Loucy (cell line): Measurements from ENCODE around the gene CCDC177.

Source experiments
- H2AFZ ChIP-seq: fragments of 200-600 bp; sonication (generic); 2 replicates; pipeline ENCODE4 v1.6.0; 2016; ENCODE audit warnings: antibody characterized with exemption, mild to moderate bottlenecking, low read length, moderate library complexity
- H3F3A ChIP-seq: fragments of 200-600 bp; 2 replicates; pipeline ENCODE4 v1.6.0; 2016; ENCODE audit warnings: antibody characterized with exemption, low read depth, mild to moderate bottlenecking
- H3K27me3 ChIP-seq: fragments of 200-600 bp; sonication (generic); 2 replicates; pipeline ENCODE4 v1.6.1; 2014; ENCODE audit warnings: low read length, mild to moderate bottlenecking; ENCODE audit not compliant: insufficient read depth, poor library complexity, severe bottlenecking
- H3K36me3 ChIP-seq: fragments of 200-600 bp; sonication (generic); 2 replicates; pipeline ENCODE4 v1.6.1; 2016; ENCODE audit warnings: low read length; ENCODE audit not compliant: insufficient read depth
- H3K4me1 ChIP-seq: fragments of 200-600 bp; sonication (generic); 2 replicates; pipeline ENCODE4 v1.5.1; 2014; ENCODE audit warnings: low read length, mild to moderate bottlenecking; ENCODE audit not compliant: insufficient read depth, poor library complexity, severe bottlenecking
- H3K4me2 ChIP-seq: fragments of 200-600 bp; sonication (generic); 2 replicates; pipeline ENCODE4 v1.6.0; 2014; ENCODE audit warnings: antibody characterized with exemption, low read length, low read depth, mild to moderate bottlenecking; ENCODE audit not compliant: poor library complexity, severe bottlenecking
- H3K4me3 ChIP-seq: fragments of 200-600 bp; sonication (generic); 2 replicates; pipeline ENCODE4 v1.5.1; 2014; ENCODE audit warnings: low read length, mild to moderate bottlenecking, mixed read lengths; ENCODE audit not compliant: poor library complexity, severe bottlenecking
- H3K79me2 ChIP-seq: fragments of 200-600 bp; sonication (generic); 2 replicates; pipeline ENCODE4 v1.6.1; 2014; ENCODE audit warnings: low read length; ENCODE audit not compliant: insufficient read depth
- H3K9ac ChIP-seq: fragments of 200-600 bp; sonication (generic); 2 replicates; pipeline ENCODE4 v1.6.0; 2014; ENCODE audit warnings: mild to moderate bottlenecking, low read depth, low read length, moderate library complexity; ENCODE audit not compliant: poor library complexity, severe bottlenecking
- H3K9me2 ChIP-seq: fragments of 200-600 bp; sonication (generic); replicated peaks from 2 replicates; pipeline ENCODE4 v1.6.1; 2016; ENCODE audit warnings: low read depth, low read length, mixed read lengths
- H3K9me3 ChIP-seq: fragments of 200-600 bp; sonication (generic); 2 replicates; pipeline ENCODE4 v1.6.1; 2014; ENCODE audit warnings: mild to moderate bottlenecking, antibody characterized with exemption, low read length, low read depth; ENCODE audit not compliant: insufficient read depth
- H4K20me1 ChIP-seq: fragments of 200-600 bp; sonication (generic); 2 replicates; pipeline ENCODE4 v1.6.0; 2014; ENCODE audit warnings: antibody characterized with exemption, low read length, mild to moderate bottlenecking; ENCODE audit not compliant: insufficient read depth, poor library complexity, severe bottlenecking
- CTCF ChIP-seq: fragments of 200-600 bp; sonication (generic); conservative IDR thresholded peaks from 2 replicates; pipeline ENCODE4 v1.5.1; 2014; ENCODE audit warnings: mild to moderate bottlenecking, antibody characterized with exemption, low read length
- EZH2phosphoT487 ChIP-seq: fragments of 200-600 bp; IDR thresholded peaks from 2 replicates; pipeline ENCODE4 v1.6.1; 2018; ENCODE audit warnings: antibody characterized with exemption, mild to moderate bottlenecking, moderate library complexity, borderline replicate concordance

The CCDC177 gene

GRCh38 chr14:69614592-69614991 is 39.9 kb upstream of the CCDC177 start:
- Histone ChIP-seq H3K4me3 (peak overlapping the region; percentile 94), H3K27me3 (no peaks in the 10 kb centered on the region), H3K9me2 (no peaks in the 10 kb centered on the region), H3K79me2 (peaks cover 86% of the 10 kb centered on the region), H3K36me3 (no peaks in the 10 kb centered on the region), H4K20me1 (peaks cover 31% of the 10 kb centered on the region), H3F3A (no peaks in the 10 kb centered on the region), H3K9ac (peak overlapping the region; percentile 99), H3K4me1 (peaks cover 83% of the 10 kb centered on the region), H3K9me3 (no peaks in the 10 kb centered on the region), H3K4me2 (peak overlapping the region; percentile 95), H2AFZ (no peak overlapping the region)
- TF ChIP-seq CTCF (no peak), EZH2phosphoT487 (no peak)

GRCh38 chr14:69613312-69614073 is 38.8 kb upstream of the CCDC177 start:
- peak overlapping the region; percentile 99 for H3K9ac ChIP-seq
- no peaks in the 10 kb centered on the region for H3F3A ChIP-seq
- no peaks in the 10 kb centered on the region for H3K36me3 ChIP-seq
- H4K20me1 ChIP-seq = peaks cover 31% of the 10 kb centered on the region
- no peaks in the 10 kb centered on the region for H3K27me3 ChIP-seq
- no peaks in the 10 kb centered on the region for H3K9me2 ChIP-seq
- no peak overlapping the region for H2AFZ ChIP-seq
- H3K9me3 ChIP-seq = no peaks in the 10 kb centered on the region
- peaks cover 75% of the 10 kb centered on the region for H3K4me1 ChIP-seq
- TF ChIP-seq EZH2phosphoT487 (no peak), CTCF (no peak)
- H3K4me2 ChIP-seq = peak overlapping the region; percentile 95
- H3K79me2 ChIP-seq = peaks cover 75% of the 10 kb centered on the region
- H3K4me3 ChIP-seq = peak overlapping the region; percentile 94

- H3F3A ChIP-seq = no peaks in the 10 kb centered on the region
- H3K9me2 ChIP-seq = no peaks in the 10 kb centered on the region
- peak overlapping the region; percentile 94 for H3K4me3 ChIP-seq
- H3K27me3 ChIP-seq = no peaks in the 10 kb centered on the region
- TF ChIP-seq EZH2phosphoT487 = no peak
- TF ChIP-seq CTCF = peak; percentile 41
- H4K20me1 ChIP-seq = peaks cover 31% of the 10 kb centered on the region
- 0 out of 2 replicates have a peak overlapping the region, but pooled peaks have one; percentile 19 for H2AFZ ChIP-seq
- H3K9ac ChIP-seq = peak overlapping the region; percentile 99
- H3K79me2 ChIP-seq = peaks cover 68% of the 10 kb centered on the region
- H3K36me3 ChIP-seq = no peaks in the 10 kb centered on the region
- peak overlapping the region; percentile 95 for H3K4me2 ChIP-seq
- peaks cover 68% of the 10 kb centered on the region for H3K4me1 ChIP-seq
- no peaks in the 10 kb centered on the region for H3K9me3 ChIP-seq
Measured at GRCh38 chr14:69612783-69613130, 38.1 kb upstream of the CCDC177 start.
